ENCODE results near the gene MED6. TPM values are rescaled to one million over a fixed set of nuclear protein-coding genes. Genes with fewer than 3 reads are reported as not detected.

Gene MED6
- 22.7 and 23.6 TPM in 2 replicates for total RNA-seq (2012; rRNA removed)

GRCh38 chr14:70600382-70601157, at the start of gene MED6:
Gene MED6, minus strand, starts transcription at chr14:70600655. Its CDS starts 18 bp downstream, at chr14:70600637.
- H3K36me3 ChIP-seq (ENCODE audit: insufficient read depth, low read length) = peaks cover 5% of the 10 kb centered on the region
- H3K4me1 ChIP-seq (ENCODE audit: control insufficient read depth, insufficient read depth, low read length) = peaks cover 20% of the 10 kb centered on the region
- H3K9me3 ChIP-seq (replicated peaks; ENCODE audit: low read length) = no peaks in the 10 kb centered on the region
- peak within 1 kb of the TSS; percentile 99 for H3K4me3 ChIP-seq (ENCODE audit: low read length)
- peaks cover 4% of the 10 kb centered on the region for H3K27me3 ChIP-seq (ENCODE audit: control insufficient read depth, insufficient read depth, low read length)
- H3K4me2 ChIP-seq (ENCODE audit: low read length) = peak within 1 kb of the TSS; percentile 93
- peak within 1 kb of the TSS; percentile 98 for H3K9ac ChIP-seq (ENCODE audit: low read depth, low read length)

GRCh38 chr14:70649803-70650202, 49.3 kb upstream of the MED6 start:
- H3K4me2 ChIP-seq (ENCODE audit: low read length) = no peak overlapping the region
- H3K9me3 ChIP-seq (replicated peaks; ENCODE audit: low read length) = no peaks in the 10 kb centered on the region
- no peaks in the 10 kb centered on the region for H3K36me3 ChIP-seq (ENCODE audit: insufficient read depth, low read length)
- no peaks in the 10 kb centered on the region for H3K27me3 ChIP-seq (ENCODE audit: control insufficient read depth, insufficient read depth, low read length)
- H3K4me1 ChIP-seq (ENCODE audit: control insufficient read depth, insufficient read depth, low read length) = no peaks in the 10 kb centered on the region
- H3K4me3 ChIP-seq (ENCODE audit: low read length) = no peak overlapping the region
- H3K9ac ChIP-seq (ENCODE audit: low read depth, low read length) = no peak overlapping the region

GRCh38 chr14:70648346-70648745, 47.9 kb upstream of the MED6 start:
- no peak overlapping the region for H3K4me3 ChIP-seq (ENCODE audit: low read length)
- H3K36me3 ChIP-seq (ENCODE audit: insufficient read depth, low read length) = no peaks in the 10 kb centered on the region
- no peak overlapping the region for H3K4me2 ChIP-seq (ENCODE audit: low read length)
- H3K27me3 ChIP-seq (ENCODE audit: control insufficient read depth, insufficient read depth, low read length) = no peaks in the 10 kb centered on the region
- H3K9ac ChIP-seq (ENCODE audit: low read depth, low read length) = no peak overlapping the region
- H3K9me3 ChIP-seq (replicated peaks; ENCODE audit: low read length) = no peaks in the 10 kb centered on the region
- H3K4me1 ChIP-seq (ENCODE audit: control insufficient read depth, insufficient read depth, low read length) = no peaks in the 10 kb centered on the region

- Histone ChIP-seq H3K27me3 (ENCODE audit: control insufficient read depth, insufficient read depth, low read length) (peaks cover 10% of the 10 kb centered on the region), H3K4me3 (ENCODE audit: low read length) (no peak overlapping the region), H3K4me2 (ENCODE audit: low read length) (no peak overlapping the region), H3K4me1 (ENCODE audit: control insufficient read depth, insufficient read depth, low read length) (peaks cover 6% of the 10 kb centered on the region), H3K9me3 (replicated peaks; ENCODE audit: low read length) (no peaks in the 10 kb centered on the region), H3K9ac (ENCODE audit: low read depth, low read length) (no peak overlapping the region), H3K36me3 (ENCODE audit: insufficient read depth, low read length) (no peaks in the 10 kb centered on the region)
Observed at GRCh38 chr14:70646705-70647104, 46.2 kb upstream of the MED6 start.

- Histone ChIP-seq H3K36me3 (ENCODE audit: insufficient read depth, low read length) (no peaks in the 10 kb centered on the region), H3K4me1 (ENCODE audit: control insufficient read depth, insufficient read depth, low read length) (peaks cover 11% of the 10 kb centered on the region), H3K27me3 (ENCODE audit: control insufficient read depth, insufficient read depth, low read length) (peaks cover 12% of the 10 kb centered on the region), H3K9me3 (replicated peaks; ENCODE audit: low read length) (no peaks in the 10 kb centered on the region), H3K4me3 (ENCODE audit: low read length) (no peak overlapping the region), H3K9ac (ENCODE audit: low read depth, low read length) (no peak overlapping the region), H3K4me2 (ENCODE audit: low read length) (no peak overlapping the region)
Observed at GRCh38 chr14:70645892-70646291, 45.4 kb upstream of the MED6 start.

- Histone ChIP-seq H3K27me3 (ENCODE audit: control insufficient read depth, insufficient read depth, low read length) (peaks cover 21% of the 10 kb centered on the region), H3K4me2 (ENCODE audit: low read length) (no peak overlapping the region), H3K36me3 (ENCODE audit: insufficient read depth, low read length) (no peaks in the 10 kb centered on the region), H3K9me3 (replicated peaks; ENCODE audit: low read length) (no peaks in the 10 kb centered on the region), H3K4me1 (ENCODE audit: control insufficient read depth, insufficient read depth, low read length) (peaks cover 13% of the 10 kb centered on the region), H3K4me3 (ENCODE audit: low read length) (no peak overlapping the region), H3K9ac (ENCODE audit: low read depth, low read length) (no peak overlapping the region)
Observed at GRCh38 chr14:70643967-70644366, 43.5 kb upstream of the MED6 start.

GRCh38 chr14:70642303-70643235, 42.1 kb upstream of the MED6 start:
- H3K27me3 ChIP-seq (ENCODE audit: control insufficient read depth, insufficient read depth, low read length) = peaks cover 24% of the 10 kb centered on the region

GRCh38 chr14:70641548-70642302, 41.3 kb upstream of the MED6 start, which contains the start of gene TTC9:
Gene TTC9, plus strand, starts transcription at chr14:70641916. Its CDS starts 214 bp downstream, at chr14:70642130.
- Histone ChIP-seq H3K9ac (ENCODE audit: low read depth, low read length) (peak within 1 kb of the TSS; percentile 72), H3K27me3 (ENCODE audit: control insufficient read depth, insufficient read depth, low read length) (peaks cover 24% of the 10 kb centered on the region), H3K36me3 (ENCODE audit: insufficient read depth, low read length) (no peaks in the 10 kb centered on the region), H3K9me3 (replicated peaks; ENCODE audit: low read length) (no peaks in the 10 kb centered on the region), H3K4me2 (ENCODE audit: low read length) (peak within 1 kb of the TSS; percentile 84), H3K4me3 (ENCODE audit: low read length) (peak within 1 kb of the TSS; percentile 74), H3K4me1 (ENCODE audit: control insufficient read depth, insufficient read depth, low read length) (peaks cover 13% of the 10 kb centered on the region)

More at GRCh38 chr14:70642303-70643235, 42.1 kb upstream of the MED6 start:
- peaks cover 13% of the 10 kb centered on the region for H3K4me1 ChIP-seq (ENCODE audit: control insufficient read depth, insufficient read depth, low read length)
- peak overlapping the region; percentile 74 for H3K4me3 ChIP-seq (ENCODE audit: low read length)
- H3K9ac ChIP-seq (ENCODE audit: low read depth, low read length) = peak overlapping the region; percentile 72
- no peaks in the 10 kb centered on the region for H3K36me3 ChIP-seq (ENCODE audit: insufficient read depth, low read length)
- peak overlapping the region; percentile 84 for H3K4me2 ChIP-seq (ENCODE audit: low read length)
- no peaks in the 10 kb centered on the region for H3K9me3 ChIP-seq (replicated peaks; ENCODE audit: low read length)

GRCh38 chr14:70640938-70641547, 40.6 kb upstream of the MED6 start:
- Histone ChIP-seq H3K4me3 (ENCODE audit: low read length) (peak overlapping the region; percentile 74), H3K9me3 (replicated peaks; ENCODE audit: low read length) (no peaks in the 10 kb centered on the region), H3K4me2 (ENCODE audit: low read length) (peak overlapping the region; percentile 84), H3K4me1 (ENCODE audit: control insufficient read depth, insufficient read depth, low read length) (peaks cover 13% of the 10 kb centered on the region), H3K9ac (ENCODE audit: low read depth, low read length) (peak overlapping the region; percentile 72), H3K27me3 (ENCODE audit: control insufficient read depth, insufficient read depth, low read length) (peaks cover 24% of the 10 kb centered on the region), H3K36me3 (ENCODE audit: insufficient read depth, low read length) (no peaks in the 10 kb centered on the region)

GRCh38 chr14:70638416-70638815, 38.0 kb upstream of the MED6 start:
- peaks cover 13% of the 10 kb centered on the region for H3K4me1 ChIP-seq (ENCODE audit: control insufficient read depth, insufficient read depth, low read length)
- peaks cover 27% of the 10 kb centered on the region for H3K27me3 ChIP-seq (ENCODE audit: control insufficient read depth, insufficient read depth, low read length)
- H3K4me3 ChIP-seq (ENCODE audit: low read length) = no peak overlapping the region
- H3K36me3 ChIP-seq (ENCODE audit: insufficient read depth, low read length) = no peaks in the 10 kb centered on the region
- H3K9ac ChIP-seq (ENCODE audit: low read depth, low read length) = no peak overlapping the region
- H3K4me2 ChIP-seq (ENCODE audit: low read length) = no peak overlapping the region
- no peaks in the 10 kb centered on the region for H3K9me3 ChIP-seq (replicated peaks; ENCODE audit: low read length)
